K562 (cell line): ENCODE data around the gene PRTFDC1. TPM values are rescaled to one million over a fixed set of nuclear protein-coding genes. Genes with fewer than 3 reads are reported as not detected.

Experiments
- ARID2 ChIP-seq: fragments of 450-650 bp; IDR thresholded peaks from 2 replicates; pipeline ENCODE4 v1.6.1; 2017; ENCODE audit warnings: antibody characterized with exemption, mild to moderate bottlenecking
- CBFA2T3 ChIP-seq: fragments of 450-650 bp; IDR thresholded peaks from 2 replicates; pipeline ENCODE4 v1.6.1; 2017
- CSDE1 ChIP-seq, 2 experiments: fragments of 450-650 bp; IDR thresholded peaks; 2 replicates each; pipeline ENCODE4 v1.6.1; 2016; ENCODE audit warnings: mild to moderate bottlenecking in 1 of 2
- HDGF ChIP-seq: fragments of 450-650 bp; IDR thresholded peaks from 2 replicates; pipeline ENCODE4 v1.6.1; 2016
- HNRNPL ChIP-seq: fragments of 200-400 bp; formaldehyde crosslinking; IDR thresholded peaks from 2 replicates; pipeline ENCODE4 v1.6.1; 2017; ENCODE audit warnings: low read depth, mild to moderate bottlenecking, low read length
- JUND ChIP-seq, 2 experiments: IDR thresholded peaks; 2 replicates in 1 of 2; 3 replicates in 1 of 2; pipeline ENCODE4 v1.6.1; 2011; ENCODE audit warnings: borderline replicate concordance in 2 of 2, low read depth in 2 of 2, low read length in 2 of 2, improper control_type of control experiment in 1 of 2, missing biosample characterization in 1 of 2, missing genetic modification characterization in 1 of 2, missing genetic modification reagents in 1 of 2
- MTF1 ChIP-seq: fragments of 250-450 bp; sonication (Bioruptor Pico); IDR thresholded peaks from 2 replicates; pipeline ENCODE4 v1.9.0; 2021; ENCODE audit warnings: moderate library complexity, mild to moderate bottlenecking, inconsistent platforms, borderline replicate concordance
- NEUROD1 ChIP-seq: fragments of 150-350 bp; IDR thresholded peaks from 2 replicates; pipeline ENCODE4 v1.6.1; 2014; ENCODE audit warnings: borderline replicate concordance, low read length, low read depth; ENCODE audit not compliant: partially characterized antibody
- NFRKB ChIP-seq: fragments of 450-650 bp; IDR thresholded peaks from 2 replicates; pipeline ENCODE4 v1.6.1; 2016; ENCODE audit warnings: low read depth
- NR2C2 ChIP-seq, 2 experiments: fragments of 200-800 bp in 1 of 2; sonication (Bioruptor generic) in 1 of 2; sonication (generic) in 1 of 2; formaldehyde crosslinking in 1 of 2; IDR thresholded peaks; 2 replicates each; pipeline versions ENCODE4 v1.6.1 to v1.8.0; 2016 to 2022; ENCODE audit warnings: mild to moderate bottlenecking in 1 of 2, missing compliant biosample characterization in 1 of 2, missing genetic modification characterization in 1 of 2, missing genetic modification reagents in 1 of 2
- PHTF2 ChIP-seq: fragments of 250-450 bp; sonication (Bioruptor Pico); IDR thresholded peaks from 2 replicates; pipeline ENCODE4 v1.5.0; 2021; ENCODE audit warnings: mild to moderate bottlenecking
- PTBP1 ChIP-seq: fragments of 200-400 bp; formaldehyde crosslinking; IDR thresholded peaks from 2 replicates; pipeline ENCODE4 v1.6.1; 2017; ENCODE audit warnings: low read depth, low read length
- YY1 ChIP-seq, 3 experiments: IDR thresholded peaks; 2 replicates each; pipeline ENCODE4 v1.6.1; 2011; ENCODE audit warnings: low read length in 2 of 3, mild to moderate bottlenecking in 2 of 3, moderate library complexity in 2 of 3, borderline replicate concordance in 1 of 3, control low read depth in 1 of 3, low read depth in 1 of 3; ENCODE audit not compliant: insufficient read depth in 3 of 3, insufficient replicate concordance in 2 of 3, control insufficient read depth in 1 of 3, insufficient read length in 1 of 3; ENCODE audit errors: extremely low read depth in 1 of 3
- ZNF133 ChIP-seq: fragments of 250-450 bp; sonication (Bioruptor Pico); IDR thresholded peaks from 2 replicates; pipeline ENCODE4 v1.4.0; 2020; ENCODE audit warnings: mild to moderate bottlenecking
- ZNF143 ChIP-seq: sonication (generic); formaldehyde crosslinking; IDR thresholded peaks from 2 replicates; pipeline ENCODE4 v1.9.0; 2022; ENCODE audit warnings: mild to moderate bottlenecking, missing genetic modification reagents
- ZNF347 ChIP-seq: fragments of 450-650 bp; formaldehyde crosslinking; IDR thresholded peaks from 2 replicates; pipeline ENCODE4 v1.4.0; 2020; ENCODE audit warnings: low read depth, mild to moderate bottlenecking, moderate library complexity
- polyA plus RNA-seq, 8 experiments: library from polyadenylated mRNA; depleted of rRNA in 4 of 8; stranded (reverse) in 5 of 8; unstranded in 3 of 8; fragments of >200 nt; fragmentation: Nextera tagmentation in 2 of 8; fragmentation: Illumina TruSeq in 1 of 8; extraction: Ambion mirVana in 2 of 8; extraction: Trizol in 1 of 8; gene quantifications; 2 replicates each; pipeline versions ENCODE4 v1.2.1 to v1.2.3, GENCODE V29; 2011 to 2014; ENCODE audit warnings: inconsistent platforms in 1 of 8, missing spikeins in 1 of 8
- total RNA-seq, 7 experiments: library from RNA; depleted of rRNA in 6 of 7; stranded (reverse); fragments of >200 nt in 6 of 7; fragmentation: Illumina TruSeq in 2 of 7; extraction: Trizol in 2 of 7; gene quantifications; 2 replicates each; pipeline versions ENCODE4 v1.2.1 to v1.2.3, GENCODE V29; 2011 to 2021; ENCODE audit warnings: low replicate concordance in 1 of 7
- TF ChIP-seq, protein P1 (sequence below), 2 experiments: IDR thresholded peaks in 1 of 2; conservative IDR thresholded peaks in 1 of 2; 2 replicates each; pipeline ENCODE4 v1.6.1; 2016; ENCODE audit warnings: low read depth in 2 of 2, mild to moderate bottlenecking in 1 of 2, missing compliant biosample characterization in 1 of 2, missing genetic modification characterization in 1 of 2, moderate library complexity in 1 of 2
- TF ChIP-seq, protein P2 (sequence below): fragments of 450-650 bp; IDR thresholded peaks from 2 replicates; pipeline ENCODE4 v1.6.1; 2016; ENCODE audit warnings: mild to moderate bottlenecking
- TF ChIP-seq, protein P3 (sequence below): fragments of 450-650 bp; formaldehyde crosslinking; IDR thresholded peaks from 2 replicates; pipeline ENCODE4 v1.4.0; 2022; ENCODE audit warnings: missing genetic modification characterization

Gene PRTFDC1
- total and polyA plus RNA-seq, 9 of the 15 experiments (the other 6 are each of a cell fraction or from before 2014, with no cell fraction given), result 7.0 to 27.6 (median 10.0) TPM

DNA sequence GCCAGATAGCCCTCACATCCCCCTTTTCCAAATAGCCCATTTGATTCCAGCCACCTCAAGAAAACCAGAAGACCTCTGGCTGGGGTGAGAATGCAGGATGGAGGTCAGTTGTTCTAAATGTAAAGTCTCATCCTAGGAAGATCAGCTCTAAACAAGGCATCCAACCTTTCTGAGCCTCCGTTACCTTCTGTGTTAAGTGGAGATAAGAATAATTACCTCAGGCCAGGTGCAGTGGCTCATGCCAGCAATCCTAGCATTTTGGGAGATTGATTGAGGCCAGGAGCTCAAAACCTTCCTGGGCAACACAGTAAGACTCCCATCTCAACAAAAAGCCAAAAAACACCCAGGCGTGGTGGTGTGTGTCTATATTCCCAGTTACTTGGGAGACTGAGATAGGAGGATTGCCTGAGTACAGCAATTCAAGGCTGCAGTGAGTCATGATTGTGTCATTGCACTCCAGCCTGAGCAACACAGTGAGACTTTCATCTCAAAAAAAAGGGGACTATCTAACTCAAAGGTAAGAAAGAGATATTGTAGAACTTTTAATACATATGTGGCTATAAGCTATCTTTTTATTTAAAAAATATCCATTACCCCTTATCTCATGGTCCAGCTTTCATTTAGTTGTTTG lies 43.5 kb downstream of the PRTFDC1 start (continued):
- no peak for TF ChIP-seq CSDE1 (IDR thresholded peaks at IDR 0.05)
- TF ChIP-seq ZNF143 (CRISPR knock-in tag), result no peak
- no peak for TF ChIP-seq HDGF
- peak; percentile 48 for TF ChIP-seq CBFA2T3
- TF ChIP-seq ZNF347 (CRISPR knock-in tag), result no peak
- no peak for TF ChIP-seq HNRNPL
- no peak for TF ChIP-seq ZNF133 (CRISPR knock-in tag)
- TF ChIP-seq MTF1 (CRISPR knock-in tag), result no peak
- TF ChIP-seq, protein P1, sequence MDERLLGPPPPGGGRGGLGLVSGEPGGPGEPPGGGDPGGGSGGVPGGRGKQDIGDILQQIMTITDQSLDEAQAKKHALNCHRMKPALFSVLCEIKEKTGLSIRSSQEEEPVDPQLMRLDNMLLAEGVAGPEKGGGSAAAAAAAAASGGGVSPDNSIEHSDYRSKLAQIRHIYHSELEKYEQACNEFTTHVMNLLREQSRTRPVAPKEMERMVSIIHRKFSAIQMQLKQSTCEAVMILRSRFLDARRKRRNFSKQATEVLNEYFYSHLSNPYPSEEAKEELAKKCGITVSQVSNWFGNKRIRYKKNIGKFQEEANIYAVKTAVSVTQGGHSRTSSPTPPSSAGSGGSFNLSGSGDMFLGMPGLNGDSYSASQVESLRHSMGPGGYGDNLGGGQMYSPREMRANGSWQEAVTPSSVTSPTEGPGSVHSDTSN (CRISPR knock-in tag; IDR thresholded peaks at IDR 0.05; ENCODE audit: low read depth), result no peak
- TF ChIP-seq, protein P1 (tag; conservative IDR thresholded peaks at IDR 0.05; ENCODE audit: low read depth), result no peak
- TF ChIP-seq NFRKB, result no peak
- TF ChIP-seq YY1 (IDR thresholded peaks at IDR 0.05; ENCODE audit: borderline replicate concordance in 1 of 3, control insufficient read depth in 1 of 3, extremely low read depth in 1 of 3, insufficient read depth in 3 of 3, insufficient read length in 1 of 3, insufficient replicate concordance in 2 of 3, low read depth in 1 of 3, low read length in 2 of 3), result no peak
- TF ChIP-seq, protein P2, sequence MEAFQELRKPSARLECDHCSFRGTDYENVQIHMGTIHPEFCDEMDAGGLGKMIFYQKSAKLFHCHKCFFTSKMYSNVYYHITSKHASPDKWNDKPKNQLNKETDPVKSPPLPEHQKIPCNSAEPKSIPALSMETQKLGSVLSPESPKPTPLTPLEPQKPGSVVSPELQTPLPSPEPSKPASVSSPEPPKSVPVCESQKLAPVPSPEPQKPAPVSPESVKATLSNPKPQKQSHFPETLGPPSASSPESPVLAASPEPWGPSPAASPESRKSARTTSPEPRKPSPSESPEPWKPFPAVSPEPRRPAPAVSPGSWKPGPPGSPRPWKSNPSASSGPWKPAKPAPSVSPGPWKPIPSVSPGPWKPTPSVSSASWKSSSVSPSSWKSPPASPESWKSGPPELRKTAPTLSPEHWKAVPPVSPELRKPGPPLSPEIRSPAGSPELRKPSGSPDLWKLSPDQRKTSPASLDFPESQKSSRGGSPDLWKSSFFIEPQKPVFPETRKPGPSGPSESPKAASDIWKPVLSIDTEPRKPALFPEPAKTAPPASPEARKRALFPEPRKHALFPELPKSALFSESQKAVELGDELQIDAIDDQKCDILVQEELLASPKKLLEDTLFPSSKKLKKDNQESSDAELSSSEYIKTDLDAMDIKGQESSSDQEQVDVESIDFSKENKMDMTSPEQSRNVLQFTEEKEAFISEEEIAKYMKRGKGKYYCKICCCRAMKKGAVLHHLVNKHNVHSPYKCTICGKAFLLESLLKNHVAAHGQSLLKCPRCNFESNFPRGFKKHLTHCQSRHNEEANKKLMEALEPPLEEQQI, result 0 out of 2 replicates have a peak, but pooled peaks have one; percentile 34
- TF ChIP-seq, protein P3, sequence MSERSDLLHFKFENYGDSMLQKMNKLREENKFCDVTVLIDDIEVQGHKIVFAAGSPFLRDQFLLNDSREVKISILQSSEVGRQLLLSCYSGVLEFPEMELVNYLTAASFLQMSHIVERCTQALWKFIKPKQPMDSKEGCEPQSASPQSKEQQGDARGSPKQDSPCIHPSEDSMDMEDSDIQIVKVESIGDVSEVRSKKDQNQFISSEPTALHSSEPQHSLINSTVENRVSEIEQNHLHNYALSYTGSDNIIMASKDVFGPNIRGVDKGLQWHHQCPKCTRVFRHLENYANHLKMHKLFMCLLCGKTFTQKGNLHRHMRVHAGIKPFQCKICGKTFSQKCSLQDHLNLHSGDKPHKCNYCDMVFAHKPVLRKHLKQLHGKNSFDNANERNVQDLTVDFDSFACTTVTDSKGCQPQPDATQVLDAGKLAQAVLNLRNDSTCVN (CRISPR knock-in tag), result no peak
- TF ChIP-seq PTBP1, result no peak
- TF ChIP-seq NR2C2 (CRISPR knock-in tag; IDR thresholded peaks at IDR 0.05), result no peak
- TF ChIP-seq NR2C2 (tag; IDR thresholded peaks at IDR 0.05), result no peak
- TF ChIP-seq PHTF2, result no peak
- TF ChIP-seq ARID2, result no peak
- peak; percentile 96 for TF ChIP-seq JUND (IDR thresholded peaks at IDR 0.05; ENCODE audit: borderline replicate concordance, low read depth, low read length)
- TF ChIP-seq JUND (tag; IDR thresholded peaks at IDR 0.05; ENCODE audit: borderline replicate concordance, low read depth, low read length), result peak; percentile 93
- peak; percentile 28 for TF ChIP-seq NEUROD1
